Fibroblast of skin of abdomen (primary cell): ENCODE results near the gene PSME3IP1. TPM values are rescaled to one million over a fixed set of nuclear protein-coding genes. Genes with fewer than 3 reads are reported as not detected.
"Not testable (repeated sequence)": the region's sequence is repeated elsewhere in the genome, so short reads cannot be mapped to it uniquely, and the experiment has no call there.

Source experiments
- DNase-seq: peaks from one replicate; pipeline ENCODE4 v3.0.0-alpha.2; 2013
- polyA plus RNA-seq, 2 experiments: library from polyadenylated mRNA; unstranded; fragments of 120-200 nt; gene quantifications; one replicate each; pipeline ENCODE4 v1.2.1, GENCODE V29; 2013; ENCODE audit not compliant: insufficient read length in 2 of 2

PSME3IP1 gene, protein sequence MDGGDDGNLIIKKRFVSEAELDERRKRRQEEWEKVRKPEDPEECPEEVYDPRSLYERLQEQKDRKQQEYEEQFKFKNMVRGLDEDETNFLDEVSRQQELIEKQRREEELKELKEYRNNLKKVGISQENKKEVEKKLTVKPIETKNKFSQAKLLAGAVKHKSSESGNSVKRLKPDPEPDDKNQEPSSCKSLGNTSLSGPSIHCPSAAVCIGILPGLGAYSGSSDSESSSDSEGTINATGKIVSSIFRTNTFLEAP
- polyA plus RNA-seq (2013, experiment 1 of 2; ENCODE audit: insufficient read length) = 80.3 TPM
- 74.7 TPM for polyA plus RNA-seq (2013, experiment 2 of 2; ENCODE audit: insufficient read length)

GRCh38 chr16:57185945-57186871 lies at the start of gene PSME3IP1, which contains the start of gene RSPRY1:
Gene PSME3IP1 (minus strand): TSS chr16:57186039. CDS start chr16:57173854, 12,185 bp downstream.
Gene RSPRY1 (plus strand): TSS chr16:57186329. CDS start chr16:57204659, 18,330 bp downstream.
- peak; percentile 100 for DNase-seq

- DNase-seq = peak; percentile 59
These were observed 49.5 kb upstream of the PSME3IP1 start for GRCh38 chr16:57235128-57236021.

DNA sequence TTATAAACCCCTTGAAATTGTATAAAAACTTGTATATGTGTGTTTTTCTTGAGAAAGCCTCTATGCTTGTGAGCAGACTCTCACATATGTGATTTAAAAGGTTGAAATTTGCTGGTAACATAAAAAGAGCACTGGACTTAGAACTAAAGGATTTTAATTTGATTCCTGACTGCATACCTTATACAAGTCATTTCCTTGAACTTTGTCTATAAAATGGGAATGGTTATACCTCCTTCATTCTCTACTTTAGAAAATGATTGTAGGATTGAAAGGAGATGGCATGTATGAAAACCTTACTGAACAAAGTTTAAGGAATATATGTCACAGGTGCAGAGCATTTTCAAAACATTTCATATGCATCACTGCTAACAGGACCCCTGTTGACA lies 48.9 kb upstream of the PSME3IP1 start:
- DNase-seq = no peak

DNA sequence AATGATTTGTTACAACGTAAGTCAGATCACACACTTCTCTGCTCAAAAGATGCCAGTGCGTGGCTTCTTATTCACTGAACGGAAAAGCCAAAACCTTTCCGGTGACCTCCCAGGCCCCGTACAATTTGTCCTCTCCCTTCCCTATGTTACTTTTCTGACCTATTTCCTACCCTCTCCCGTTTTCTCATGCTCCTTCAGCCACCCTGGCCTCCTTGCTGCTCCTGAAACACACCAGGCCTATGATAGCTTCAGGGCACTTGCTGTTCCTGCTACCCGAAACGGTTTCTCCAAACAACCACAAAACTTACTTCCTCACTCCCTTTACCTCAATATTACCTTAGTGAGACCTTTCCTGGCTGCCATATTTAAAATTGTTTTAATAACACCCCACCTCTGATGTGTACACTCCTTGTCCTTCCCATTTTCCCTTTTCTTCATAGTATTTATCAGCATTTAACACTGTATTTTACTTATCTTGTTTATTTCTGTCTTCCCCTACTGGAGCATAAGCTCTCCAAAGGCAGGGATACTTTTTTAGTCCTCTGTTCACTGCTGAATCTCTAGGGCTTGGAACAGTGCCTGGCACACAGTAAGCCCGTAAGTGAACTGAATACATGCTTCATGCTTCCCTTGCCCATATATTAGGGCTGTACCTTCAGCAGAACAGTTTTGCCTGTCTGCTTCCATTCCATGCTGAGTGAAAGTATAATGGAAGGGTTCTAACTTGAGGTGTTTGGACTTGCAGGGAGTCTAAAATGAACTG lies 48.3 kb upstream of the PSME3IP1 start:
- no peak for DNase-seq

GRCh38 chr16:57231821-57232350 lies 46.0 kb upstream of the PSME3IP1 start:
- DNase-seq = no peak

DNA sequence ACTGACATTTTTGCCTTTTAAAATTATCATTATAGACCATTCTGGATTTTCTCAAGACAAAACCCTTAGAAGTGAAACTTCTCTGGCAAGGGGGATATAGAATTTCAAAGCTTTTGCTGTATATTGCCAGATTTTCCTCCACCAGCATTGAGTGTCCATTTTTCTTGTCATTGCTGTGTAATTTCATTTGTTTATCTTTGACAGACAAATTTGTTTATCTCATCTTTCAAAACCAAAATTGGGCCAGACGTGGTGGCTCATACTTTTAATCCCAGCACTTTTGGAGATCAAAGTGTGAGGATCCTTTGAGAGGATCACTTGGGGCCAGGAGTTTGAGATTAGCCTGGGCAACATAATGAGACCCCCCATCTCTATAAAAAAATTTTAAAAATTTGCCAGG lies 43.2 kb upstream of the PSME3IP1 start:
- DNase-seq = no peak

DNA sequence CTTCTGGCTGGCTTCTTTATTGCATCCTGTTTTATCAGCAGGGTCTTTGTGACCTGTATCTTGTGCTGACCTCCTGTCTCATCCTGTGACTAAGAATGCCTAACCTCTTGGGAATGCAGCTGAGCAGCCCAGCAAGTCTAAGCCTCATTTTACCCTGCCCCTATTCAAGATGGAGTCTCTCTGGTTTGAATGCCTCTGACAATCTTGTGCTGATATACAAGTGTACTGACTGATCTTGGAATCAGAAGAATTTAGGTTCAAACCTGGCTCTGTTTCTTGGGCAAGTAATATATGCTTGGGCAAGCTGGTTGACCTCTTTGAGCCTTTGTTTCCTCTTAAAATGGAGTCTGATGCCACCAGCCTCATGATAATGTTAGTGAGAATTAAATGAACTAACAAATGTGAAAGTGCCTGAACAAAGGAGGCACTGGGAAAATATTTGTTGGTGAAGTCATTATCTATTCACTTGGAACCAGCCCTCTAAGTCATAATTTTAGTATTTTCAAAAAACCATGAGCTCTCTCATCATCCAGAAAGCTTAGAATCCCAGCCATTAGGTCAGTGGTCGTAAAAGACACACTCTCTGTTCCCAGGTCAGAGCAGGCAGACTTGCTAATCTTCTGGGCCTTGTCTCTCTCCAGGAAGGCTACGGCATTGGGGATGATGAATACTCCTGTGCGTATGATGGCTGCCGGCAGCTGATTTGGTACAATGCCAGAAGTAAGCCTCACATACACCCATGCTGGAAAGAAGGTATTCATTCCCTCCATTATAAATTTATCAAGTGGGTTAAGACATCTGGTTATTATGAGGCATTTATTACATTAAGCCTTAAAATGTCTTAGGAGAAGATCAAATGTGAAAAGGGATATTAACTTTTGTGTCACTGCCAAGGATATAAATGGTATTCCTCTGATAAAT lies 41.1 kb upstream of the PSME3IP1 start:
- no peak for DNase-seq

DNA sequence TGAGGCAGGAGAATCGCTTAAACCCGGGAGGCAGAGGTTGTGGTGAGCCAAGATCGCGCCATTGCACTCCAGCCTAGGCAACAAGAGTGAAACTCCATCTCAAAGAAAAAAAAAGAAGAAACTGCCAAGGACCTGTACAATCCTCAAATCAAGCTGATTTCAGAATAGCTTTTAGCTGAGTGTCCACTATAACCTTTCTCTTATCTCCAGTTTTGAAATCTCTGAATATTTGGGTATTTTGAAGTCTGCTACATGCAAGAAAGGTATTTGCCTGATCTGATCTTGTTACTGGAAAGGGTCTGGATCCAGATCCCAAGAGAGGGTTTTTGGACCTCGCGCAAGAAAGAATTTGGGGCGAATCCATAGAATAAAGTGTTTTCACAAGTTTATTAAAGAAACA lies 40.1 kb upstream of the PSME3IP1 start:
- no peak for DNase-seq

DNA sequence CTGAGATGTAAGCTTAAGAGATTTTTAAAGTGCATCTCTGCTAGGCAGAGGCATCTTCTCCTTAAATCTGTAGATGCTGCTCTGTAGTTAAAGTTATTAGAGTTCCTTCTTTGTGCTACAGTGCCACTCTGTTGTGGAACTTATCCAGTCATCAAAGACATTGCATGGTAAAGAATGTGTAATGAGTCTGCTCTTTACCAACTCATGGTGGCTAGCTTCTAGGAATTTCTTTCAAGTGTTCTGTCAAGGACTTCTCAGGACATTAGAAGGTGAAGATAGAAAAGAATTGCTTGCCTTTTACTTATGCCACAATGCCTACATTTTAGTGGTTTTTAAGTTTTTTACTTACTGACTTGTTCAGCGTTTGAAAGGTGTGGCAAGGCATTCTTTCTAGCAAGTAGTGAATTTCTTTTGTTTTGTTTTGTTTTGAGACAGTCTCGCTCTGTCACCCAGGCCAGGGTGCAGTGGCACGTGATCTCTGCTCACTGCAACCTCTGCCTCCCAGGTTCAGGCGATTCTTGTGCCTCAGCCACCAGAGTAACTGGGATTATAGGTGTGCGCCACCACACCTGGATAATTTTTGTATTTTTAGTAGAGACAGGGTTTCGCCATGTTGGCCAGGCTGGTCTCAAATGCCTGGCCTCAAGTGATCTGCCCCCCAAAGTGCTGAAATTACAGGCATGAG lies 39.0 kb upstream of the PSME3IP1 start:
- DNase-seq = no peak

DNA sequence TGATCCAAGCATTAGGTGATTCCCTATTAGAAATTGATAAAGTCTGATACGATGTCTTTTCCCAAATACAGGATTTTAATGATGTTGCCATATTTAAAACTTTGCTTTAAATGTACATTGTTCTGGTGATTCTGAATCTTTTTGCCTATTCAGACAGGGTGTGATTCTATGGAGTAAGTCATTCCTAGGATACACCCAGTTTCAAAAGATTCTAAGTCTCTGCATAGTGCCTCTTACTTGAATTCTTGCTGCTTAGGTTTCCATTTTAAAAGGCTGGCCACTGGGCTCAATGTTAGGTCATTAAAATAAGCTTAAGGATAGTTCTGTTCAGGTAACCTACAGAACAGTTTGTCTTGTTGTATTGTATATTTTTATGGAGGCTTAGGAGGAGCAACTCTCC lies 37.2 kb upstream of the PSME3IP1 start:
- DNase-seq = no peak

DNA sequence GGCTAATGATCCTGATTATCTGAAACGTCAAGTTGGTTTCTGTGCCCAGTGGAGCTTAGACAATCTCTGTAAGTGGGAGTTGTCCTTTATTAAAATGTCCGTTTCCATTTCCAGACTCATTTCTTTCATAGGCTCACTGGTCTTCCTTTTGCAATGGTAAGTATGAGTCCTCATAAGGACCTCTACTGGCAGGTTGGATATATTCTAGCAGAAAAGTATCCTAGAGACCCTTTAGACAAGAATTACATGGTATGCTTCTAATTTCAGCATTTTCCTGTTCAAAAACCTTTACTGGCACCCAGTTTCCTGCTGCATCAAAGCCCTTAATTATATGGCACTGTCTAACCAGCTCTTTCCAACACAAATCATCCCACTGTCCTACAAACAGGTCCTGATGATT lies 31.1 kb upstream of the PSME3IP1 start:
- DNase-seq = no peak

- no peak for DNase-seq
These were observed 27.6 kb upstream of the PSME3IP1 start for GRCh38 chr16:57213462-57213861.

- DNase-seq = no peak
These were observed 23.9 kb upstream of the PSME3IP1 start for GRCh38 chr16:57209780-57210179.

DNA sequence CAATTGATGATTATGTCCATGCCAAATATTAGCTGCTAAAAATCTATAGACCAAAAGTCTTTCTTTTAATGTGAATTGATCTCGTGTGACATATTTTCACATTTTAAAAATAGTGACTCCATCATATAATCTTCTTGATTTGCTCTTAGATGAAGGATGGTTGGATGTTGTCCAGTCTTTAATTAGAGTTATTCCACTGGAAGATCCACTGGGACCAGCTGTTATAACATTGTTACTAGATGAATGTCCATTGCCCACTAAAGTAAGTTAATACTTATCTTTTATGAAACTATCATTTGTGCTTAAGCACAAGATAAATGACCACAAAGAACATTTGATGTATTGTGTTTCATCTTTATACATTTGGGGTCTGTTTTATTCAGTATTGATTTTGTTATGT lies 23.1 kb upstream of the PSME3IP1 start:
- no peak for DNase-seq

- no peak for DNase-seq
These were observed 18.8 kb upstream of the PSME3IP1 start for GRCh38 chr16:57204675-57205074.

DNA sequence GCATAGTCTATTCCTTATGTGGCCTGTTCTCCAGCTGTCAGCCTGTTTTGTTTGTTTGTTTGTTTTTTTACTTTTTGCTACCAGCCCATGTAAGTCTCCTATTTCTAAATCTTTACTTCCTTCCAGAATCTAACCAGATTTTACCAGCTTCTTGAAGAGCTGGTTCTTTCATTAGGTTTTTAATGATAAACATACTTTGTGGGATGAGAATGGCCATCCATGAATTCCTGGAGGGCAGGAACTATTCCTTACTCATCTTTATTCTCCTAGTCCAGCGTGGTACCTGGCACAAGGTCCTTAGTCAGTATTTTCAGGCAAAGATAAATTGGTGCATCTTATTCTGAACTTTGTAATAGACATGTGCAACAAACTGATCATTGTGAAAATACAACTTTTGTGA lies 17.6 kb upstream of the PSME3IP1 start:
- peak; percentile 30 for DNase-seq

DNA sequence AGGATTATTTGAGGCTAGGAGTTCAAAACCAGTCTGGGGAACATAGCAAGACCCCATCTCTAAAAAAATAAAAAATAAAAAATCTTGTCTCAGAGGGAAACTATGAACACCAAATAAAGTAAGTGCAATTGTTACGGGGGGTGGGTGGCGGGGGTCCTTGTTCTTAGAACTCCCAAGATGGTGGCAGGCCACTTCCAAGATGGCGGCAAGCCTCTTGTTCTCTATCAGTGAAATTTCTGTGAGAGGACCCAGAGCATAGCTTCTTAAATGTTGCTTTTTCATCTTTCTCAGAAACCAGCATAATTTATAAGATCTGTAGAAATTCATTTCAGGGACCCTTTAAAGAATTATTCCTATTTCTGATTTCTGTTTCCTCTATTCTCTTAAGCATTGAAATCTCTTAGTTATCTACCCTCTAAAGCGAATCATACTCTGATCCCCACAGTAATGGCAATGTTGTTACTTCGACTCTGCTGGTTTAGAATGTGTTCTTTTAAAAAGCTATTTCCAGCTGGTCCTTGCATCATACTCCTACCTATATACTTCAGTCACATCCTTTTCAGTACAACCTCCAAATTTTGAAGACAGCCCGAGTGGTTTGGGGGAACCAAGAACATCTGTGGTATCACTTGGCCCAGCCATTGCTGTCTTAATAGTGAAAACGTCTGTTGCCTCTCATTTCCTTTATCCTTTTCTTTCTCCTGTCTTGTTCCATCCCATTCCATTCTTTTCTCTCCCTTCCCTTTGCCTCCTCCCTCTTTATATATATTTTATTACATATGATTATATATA lies 16.5 kb upstream of the PSME3IP1 start:
- DNase-seq = no peak

- not testable (repeated sequence) for DNase-seq
These were observed 15.1 kb upstream of the PSME3IP1 start for GRCh38 chr16:57200926-57201325.

DNA sequence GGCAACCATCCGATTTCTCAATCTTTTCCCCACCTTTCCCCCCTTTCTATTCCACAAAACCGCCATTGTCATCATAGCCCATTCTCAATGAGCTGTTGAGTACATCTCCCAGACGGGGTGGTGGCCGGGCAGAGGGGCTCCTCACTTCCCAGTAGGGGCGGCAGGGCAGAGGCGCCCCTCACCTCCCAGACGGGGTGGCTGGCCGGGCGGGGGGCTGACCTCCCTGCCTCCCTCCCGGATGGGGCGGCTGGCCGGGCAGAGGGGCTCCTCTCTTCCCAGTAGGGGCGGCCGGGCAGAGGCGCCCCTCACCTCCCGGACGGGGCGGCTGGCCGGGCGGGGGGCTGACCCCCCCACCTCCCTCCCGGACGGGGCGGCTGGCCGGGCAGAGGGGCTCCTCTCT lies 14.5 kb upstream of the PSME3IP1 start:
- not testable (repeated sequence) for DNase-seq
